Femur (tissue), 1 donor: Measurements from ENCODE around the gene USP21.

Experiments used
- DNase-seq: peaks from one replicate; pipeline ENCODE4 v3.0.0-alpha.2; 2017

Gene USP21

GRCh38 chr1:161133220-161133740, 26.0 kb upstream of the USP21 start:
- DNase-seq: no peak

DNA sequence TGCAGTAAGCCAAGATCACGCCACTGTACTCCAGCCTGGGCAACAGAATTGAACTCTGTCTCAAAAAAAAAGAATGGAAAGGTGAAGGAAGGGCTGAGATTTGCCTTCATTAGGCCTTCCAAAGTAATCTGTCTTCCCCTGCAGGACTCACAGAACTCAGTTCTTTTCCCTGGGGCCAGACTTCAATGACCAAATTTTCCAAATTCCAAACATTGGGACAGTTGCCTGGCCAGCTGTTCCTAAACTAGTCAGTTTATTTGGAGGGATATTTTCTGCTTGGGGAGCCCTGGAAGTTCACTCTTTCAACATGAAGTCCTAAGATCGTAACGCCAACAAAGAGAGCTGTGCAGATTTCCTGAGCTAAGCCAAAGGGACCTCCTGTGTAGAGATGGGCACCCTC, 21.4 kb upstream of the USP21 start:
- no peak for DNase-seq

DNA sequence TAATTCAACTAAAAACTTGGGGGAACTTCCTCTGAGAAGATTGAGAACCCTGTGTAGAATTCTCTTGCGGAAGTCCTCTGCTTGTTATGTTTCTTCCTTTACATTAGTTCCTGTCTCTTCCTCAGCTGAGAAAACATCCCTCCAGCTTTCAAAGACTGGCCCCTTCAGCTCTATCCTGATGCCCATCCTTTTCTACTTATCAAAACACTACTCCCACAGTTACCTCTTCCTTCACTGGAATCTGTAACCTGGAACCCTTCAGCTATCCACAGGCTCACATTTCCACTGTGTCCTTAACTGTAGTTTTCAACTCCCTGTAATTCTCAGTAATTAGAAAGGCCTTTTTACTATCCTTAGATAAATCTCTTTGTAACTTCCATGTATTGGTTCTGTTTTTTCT, 20.9 kb upstream of the USP21 start:
- no peak for DNase-seq

- no peak for DNase-seq
Measured at GRCh38 chr1:161139766-161140165, 19.5 kb upstream of the USP21 start.

DNA sequence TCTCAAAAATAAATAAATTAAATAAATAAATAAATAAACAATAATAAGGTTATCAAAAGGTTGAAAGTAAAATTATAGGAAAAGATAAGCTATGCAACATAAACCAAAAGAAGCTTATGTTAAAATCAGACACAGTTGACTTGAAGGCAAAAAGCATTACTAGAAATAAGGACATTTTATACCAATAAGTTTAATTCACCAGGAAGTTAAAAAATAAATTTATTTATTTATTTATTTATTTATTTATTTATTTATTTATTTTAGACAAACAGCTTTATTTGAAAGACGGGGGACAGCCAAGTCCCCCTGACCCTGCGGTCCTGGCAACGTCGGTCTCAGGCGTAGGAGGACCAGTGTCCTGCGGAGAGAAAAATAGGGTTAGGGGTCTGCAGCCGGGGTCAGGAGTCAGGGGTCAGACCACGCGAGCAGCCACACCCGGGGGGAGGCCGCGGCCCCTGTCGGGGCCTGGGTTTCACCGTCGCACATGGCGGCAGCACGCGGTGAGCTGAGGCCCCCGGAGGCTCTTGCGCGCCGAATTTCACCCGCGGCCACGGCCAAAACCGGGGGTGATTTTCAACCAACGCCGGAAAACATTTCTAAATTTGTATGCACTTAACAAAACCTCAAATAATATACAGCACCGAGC, 18.4 kb upstream of the USP21 start:
- no peak for DNase-seq

DNA sequence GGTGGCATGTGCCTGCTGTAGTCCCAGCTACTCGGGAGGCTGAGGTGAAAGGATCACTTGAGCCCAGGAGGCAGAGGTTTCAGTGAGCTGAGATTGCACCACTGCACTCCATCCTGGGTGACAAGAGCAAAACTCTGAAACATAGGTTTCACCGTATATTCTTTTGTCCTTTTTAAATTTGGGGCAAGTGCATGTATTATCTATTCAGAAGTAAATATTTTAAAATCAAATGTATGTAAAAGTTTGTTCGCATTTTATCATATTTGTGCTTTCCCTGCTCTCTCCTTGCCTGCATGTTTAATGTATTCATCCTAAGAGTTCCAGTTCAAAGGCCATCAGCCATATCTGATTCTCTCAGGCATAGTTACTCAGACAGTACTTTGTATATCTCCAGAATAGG, 13.5 kb upstream of the USP21 start:
- DNase-seq: no peak

DNA sequence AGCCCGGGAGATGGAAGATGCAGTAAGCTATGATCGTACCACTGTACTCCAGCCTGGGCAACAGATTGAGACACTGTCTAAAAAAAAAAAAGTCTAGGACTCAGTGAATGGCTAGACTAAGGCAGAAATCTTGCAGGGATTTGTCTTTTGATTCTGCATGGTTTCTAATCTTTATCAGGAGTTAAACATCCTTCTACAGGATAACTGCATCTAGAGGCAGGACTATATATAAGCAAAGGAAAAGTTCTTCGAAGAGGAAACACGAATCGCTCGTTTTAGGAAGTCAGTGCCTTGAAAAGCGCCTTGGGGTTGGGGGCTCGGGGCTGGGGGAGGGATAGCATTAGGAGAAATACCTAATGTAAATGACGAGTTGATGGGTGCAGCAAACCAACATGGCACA, 6.1 kb upstream of the USP21 start:
- DNase-seq: no peak

- DNase-seq: peak; percentile 90
Measured at GRCh38 chr1:161153682-161154337, 5.5 kb upstream of the USP21 start, which contains the start of gene UFC1. Gene UFC1 (plus strand): TSS chr1:161153978. CDS start chr1:161153998, 20 bp downstream.

- DNase-seq: no peak
Measured at GRCh38 chr1:161157867-161158266, 1.4 kb upstream of the USP21 start.

DNA sequence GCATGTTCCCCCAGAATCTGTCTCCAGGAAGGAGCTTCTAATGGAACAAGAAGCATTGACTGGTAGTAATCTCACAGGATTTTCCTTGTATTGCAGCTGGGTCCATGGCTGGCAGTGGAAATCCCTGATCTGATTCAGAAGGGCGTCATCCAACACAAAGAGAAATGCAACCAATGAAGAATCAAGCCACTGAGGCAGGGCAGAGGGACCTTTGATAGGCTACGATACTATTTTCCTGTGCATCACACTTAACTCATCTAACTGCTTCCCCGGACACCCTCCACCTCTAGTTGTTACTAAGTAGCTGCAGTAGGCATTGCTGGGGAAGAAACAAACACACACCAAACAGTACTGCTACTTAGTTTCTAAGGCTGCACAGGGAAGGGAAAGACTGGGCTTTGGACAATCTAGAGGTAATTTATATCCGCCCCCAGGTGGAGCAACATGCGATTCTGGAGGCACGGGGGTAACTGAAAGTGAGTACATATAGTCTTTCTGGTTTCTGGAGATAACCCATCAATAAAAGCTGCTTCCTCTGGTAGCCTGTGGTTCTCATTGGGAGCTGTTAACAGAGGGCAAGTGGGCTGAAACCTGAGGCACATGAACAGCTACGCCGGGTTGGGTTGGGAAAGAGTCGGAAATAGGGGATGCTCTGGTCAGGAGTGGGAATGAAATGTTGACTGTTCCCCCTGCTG, 837 bp upstream of the USP21 start:
- no peak for DNase-seq

DNA sequence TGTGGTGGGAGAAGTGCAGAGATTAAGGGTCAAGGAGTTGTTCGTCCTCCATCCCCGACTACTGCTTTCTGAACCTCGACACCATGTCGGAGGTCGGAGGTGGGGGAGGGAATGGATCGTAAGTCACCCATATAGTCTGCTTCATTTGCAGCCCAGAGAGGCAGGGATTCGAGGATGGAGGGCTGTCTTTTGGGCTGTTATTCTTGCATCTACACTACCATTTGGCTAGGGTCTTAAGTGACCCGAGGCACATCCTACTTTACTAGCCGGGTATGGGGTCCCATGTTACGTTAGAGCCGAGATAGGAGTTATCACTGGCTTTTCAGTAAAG, 578 bp downstream of the USP21 start:
- no peak for DNase-seq

GRCh38 chr1:161160671-161161145, 1.4 kb downstream of the USP21 start:
- no peak for DNase-seq

DNA sequence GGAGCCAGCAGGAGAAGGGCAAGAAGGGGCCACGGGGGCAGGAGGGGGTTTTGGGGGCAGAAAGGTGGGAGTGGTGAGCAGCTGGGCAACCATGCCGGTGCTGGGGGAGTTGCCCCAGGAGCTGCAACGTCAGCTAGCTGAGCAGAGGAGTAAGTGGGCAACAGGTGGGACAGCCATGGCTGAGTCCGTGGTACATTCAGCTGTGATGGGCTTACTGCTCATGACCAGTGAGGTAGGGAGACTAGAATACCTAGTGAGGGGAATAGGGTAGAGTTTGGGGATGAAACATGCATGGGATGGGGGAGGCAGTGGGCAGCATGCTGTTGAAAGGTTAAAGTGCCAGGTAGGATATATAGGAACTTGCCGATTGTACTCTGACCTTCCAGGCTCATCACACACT, 2.4 kb downstream of the USP21 start:
- no peak for DNase-seq

DNA sequence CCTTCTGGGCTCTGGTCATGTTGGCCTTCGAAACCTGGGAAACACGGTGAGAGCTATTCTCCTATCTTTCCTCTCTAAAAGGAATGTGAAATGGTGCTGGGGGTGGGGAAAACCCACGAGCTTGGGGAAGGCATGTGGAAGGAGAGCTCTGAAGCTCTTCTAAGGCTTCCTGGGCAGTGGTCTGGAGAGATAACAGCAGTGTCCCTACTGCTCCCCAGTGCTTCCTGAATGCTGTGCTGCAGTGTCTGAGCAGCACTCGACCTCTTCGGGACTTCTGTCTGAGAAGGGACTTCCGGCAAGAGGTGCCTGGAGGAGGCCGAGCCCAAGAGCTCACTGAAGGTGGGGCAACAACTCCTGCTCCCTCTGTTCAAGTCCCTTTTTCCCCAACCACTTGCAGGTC, 2.8 kb downstream of the USP21 start:
- DNase-seq: no peak

GRCh38 chr1:161162806-161163205, 3.5 kb downstream of the USP21 start:
- DNase-seq: no peak

DNA sequence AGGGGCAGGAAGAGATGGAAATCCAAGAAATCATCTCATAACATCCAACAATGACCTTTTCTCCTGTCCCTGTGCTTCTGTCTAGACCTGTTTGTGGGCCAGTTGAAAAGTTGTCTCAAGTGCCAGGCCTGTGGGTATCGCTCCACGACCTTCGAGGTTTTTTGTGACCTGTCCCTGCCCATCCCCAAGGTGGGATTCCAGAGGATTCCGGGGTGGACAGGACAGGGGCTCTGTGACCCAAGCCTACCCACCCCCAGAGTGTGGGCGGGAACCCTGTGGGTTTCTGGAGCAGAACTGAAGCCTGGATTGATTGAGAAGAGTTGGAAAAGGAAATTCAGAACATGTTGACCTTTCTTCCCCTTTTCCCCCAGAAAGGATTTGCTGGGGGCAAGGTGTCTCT, 4.5 kb downstream of the USP21 start:
- DNase-seq: no peak

DNA sequence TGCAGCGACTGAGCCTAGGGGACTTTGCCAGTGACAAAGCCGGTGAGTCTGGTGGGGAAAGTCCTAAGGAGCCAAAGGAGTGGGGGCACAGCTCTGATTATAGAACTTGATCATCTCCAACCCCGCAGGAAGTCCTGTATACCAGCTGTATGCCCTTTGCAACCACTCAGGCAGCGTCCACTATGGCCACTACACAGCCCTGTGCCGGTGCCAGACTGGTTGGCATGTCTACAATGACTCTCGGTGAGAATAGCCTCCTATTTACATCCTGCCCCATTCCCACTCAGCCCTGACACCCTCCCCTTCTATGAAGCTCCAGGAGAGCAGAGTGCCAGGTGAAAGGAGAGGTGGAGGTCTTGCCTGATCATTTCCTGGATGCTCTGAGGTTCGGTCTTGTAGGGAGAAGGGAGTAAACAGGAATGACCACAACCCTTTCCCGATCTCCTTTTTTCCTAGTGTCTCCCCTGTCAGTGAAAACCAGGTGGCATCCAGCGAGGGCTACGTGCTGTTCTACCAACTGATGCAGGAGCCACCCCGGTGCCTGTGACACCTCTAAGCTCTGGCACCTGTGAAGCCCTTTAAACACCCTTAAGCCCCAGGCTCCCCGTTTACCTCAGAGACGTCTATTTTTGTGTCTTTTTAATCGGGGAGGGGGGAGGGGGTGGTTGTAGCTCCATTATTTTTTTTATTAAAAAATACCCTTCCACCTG, 5.8 kb downstream of the USP21 start:
- peak; percentile 20 for DNase-seq

GRCh38 chr1:161165742-161166668, 6.7 kb downstream of the USP21 start, which contains the start of gene PPOX:
Gene PPOX (plus strand): TSS chr1:161166426. CDS start chr1:161166848, 422 bp downstream.
- peak; percentile 98 for DNase-seq

GRCh38 chr1:161166669-161167548, 7.6 kb downstream of the USP21 start:
- DNase-seq: peak; percentile 18

DNA sequence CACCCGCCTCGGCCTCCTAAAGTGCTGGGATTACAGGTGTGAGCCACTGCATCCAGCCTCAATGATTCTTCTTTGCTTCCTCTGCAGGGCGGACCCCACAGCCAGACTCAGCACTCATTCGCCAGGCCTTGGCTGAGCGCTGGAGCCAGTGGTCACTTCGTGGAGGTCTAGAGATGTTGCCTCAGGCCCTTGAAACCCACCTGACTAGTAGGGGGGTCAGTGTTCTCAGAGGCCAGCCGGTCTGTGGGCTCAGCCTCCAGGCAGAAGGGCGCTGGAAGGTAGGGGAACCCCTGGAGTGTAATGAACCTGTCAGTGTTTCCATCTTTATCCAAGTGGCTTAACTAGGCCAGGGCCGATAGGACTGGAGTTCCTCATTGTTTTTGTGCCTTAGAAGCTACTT, 9.6 kb downstream of the USP21 start:
- DNase-seq: no peak

- no peak for DNase-seq
Measured at GRCh38 chr1:161171191-161171590, 11.9 kb downstream of the USP21 start.
